Measurements from ENCODE around the gene TRPV2.

TRPV2 gene

GRCh38 chr17:16381496-16381820 lies 33.9 kb upstream of the TRPV2 start:
- TF ChIP-seq PPARA (CRISPR knock-in tag; IDR thresholded peaks at IDR 0.05; ENCODE audit: borderline replicate concordance), result no peak
- TF ChIP-seq ARNTL (CRISPR knock-in tag; IDR thresholded peaks at IDR 0.05; ENCODE audit: borderline replicate concordance, low read depth), result no peak
- no peak for TF ChIP-seq RARB (CRISPR knock-in tag; IDR thresholded peaks at IDR 0.05)
- no peak for TF ChIP-seq ZNF70 (CRISPR knock-in tag; IDR thresholded peaks at IDR 0.05)
- TF ChIP-seq ZNF8 (CRISPR knock-in tag; IDR thresholded peaks at IDR 0.05), result no peak
- no peak for TF ChIP-seq CREB5 (CRISPR knock-in tag; IDR thresholded peaks at IDR 0.05; ENCODE audit: low read depth)
- no peak for TF ChIP-seq TCF4 (CRISPR knock-in tag; IDR thresholded peaks at IDR 0.05; ENCODE audit: borderline replicate concordance)
- no peak for TF ChIP-seq ZNF565 (CRISPR knock-in tag; conservative IDR thresholded peaks at IDR 0.05; ENCODE audit: low read depth)
- TF ChIP-seq SNAI2 (CRISPR knock-in tag; IDR thresholded peaks at IDR 0.05), result no peak
- no peak for TF ChIP-seq CSDC2 (CRISPR knock-in tag; IDR thresholded peaks at IDR 0.05)
- no peak for TF ChIP-seq GLIS3 (CRISPR knock-in tag; IDR thresholded peaks at IDR 0.05)
- TF ChIP-seq ZFP3 (CRISPR knock-in tag; IDR thresholded peaks at IDR 0.05), result no peak
- no peak for TF ChIP-seq ZC3H10 (CRISPR knock-in tag; IDR thresholded peaks at IDR 0.05)
- peak; percentile 2; the same call in 1 of the 3 replicates for ATAC-seq

GRCh38 chr17:16383216-16383615 lies 32.2 kb upstream of the TRPV2 start:
- no peak for TF ChIP-seq CSRNP3 (CRISPR knock-in tag; IDR thresholded peaks at IDR 0.05)
- no peak for TF ChIP-seq ZNF8 (CRISPR knock-in tag; IDR thresholded peaks at IDR 0.05)
- no peak for TF ChIP-seq ESRRG (CRISPR knock-in tag; IDR thresholded peaks at IDR 0.05)
- TF ChIP-seq ISL1 (CRISPR knock-in tag; IDR thresholded peaks at IDR 0.05), result no peak
- no peak for TF ChIP-seq ZC3H10 (CRISPR knock-in tag; IDR thresholded peaks at IDR 0.05)
- no peak for TF ChIP-seq CSDC2 (CRISPR knock-in tag; IDR thresholded peaks at IDR 0.05)
- TF ChIP-seq ZFP30 (CRISPR knock-in tag; IDR thresholded peaks at IDR 0.05), result no peak
- no peak for TF ChIP-seq TOX (CRISPR knock-in tag; IDR thresholded peaks at IDR 0.05; ENCODE audit: borderline replicate concordance)
- TF ChIP-seq OSR1 (CRISPR knock-in tag; IDR thresholded peaks at IDR 0.05), result no peak
- no peak for TF ChIP-seq ARNTL (CRISPR knock-in tag; IDR thresholded peaks at IDR 0.05; ENCODE audit: borderline replicate concordance, low read depth)
- no peak for TF ChIP-seq TSHZ2 (CRISPR knock-in tag; IDR thresholded peaks at IDR 0.05)
- TF ChIP-seq ZNF565 (CRISPR knock-in tag; conservative IDR thresholded peaks at IDR 0.05; ENCODE audit: low read depth), result no peak
- no peak for TF ChIP-seq RARB (CRISPR knock-in tag; IDR thresholded peaks at IDR 0.05)
- no peak for TF ChIP-seq SNAI2 (CRISPR knock-in tag; IDR thresholded peaks at IDR 0.05)
- no peak for TF ChIP-seq GLIS3 (CRISPR knock-in tag; IDR thresholded peaks at IDR 0.05)
- no peak for ATAC-seq

- TF ChIP-seq TCF4 (CRISPR knock-in tag; IDR thresholded peaks at IDR 0.05; ENCODE audit: borderline replicate concordance), result no peak
- no peak for TF ChIP-seq POU6F1 (CRISPR knock-in tag; IDR thresholded peaks at IDR 0.05; ENCODE audit: borderline replicate concordance, low read depth)
- no peak for TF ChIP-seq PATZ1 (CRISPR knock-in tag; IDR thresholded peaks at IDR 0.05; ENCODE audit: borderline replicate concordance)
- no peak for TF ChIP-seq CSRNP3 (CRISPR knock-in tag; IDR thresholded peaks at IDR 0.05)
- no peak for TF ChIP-seq BACH2 (CRISPR knock-in tag; IDR thresholded peaks at IDR 0.05; ENCODE audit: borderline replicate concordance)
- TF ChIP-seq ZFP3 (CRISPR knock-in tag; IDR thresholded peaks at IDR 0.05), result no peak
- TF ChIP-seq TSHZ2 (CRISPR knock-in tag; IDR thresholded peaks at IDR 0.05), result no peak
- no peak for ATAC-seq
Observed at GRCh38 chr17:16383772-16384287, 31.5 kb upstream of the TRPV2 start.
